NT2/D1 (cell line): ENCODE data around the gene TEX28.

ENCODE experiments used
- SUZ12 ChIP-seq: IDR thresholded peaks from 2 replicates; pipeline ENCODE4 v1.6.1; 2011; ENCODE audit not compliant: insufficient read length, insufficient read depth; ENCODE audit errors: extremely low read depth
- YY1 ChIP-seq: IDR thresholded peaks from 2 replicates; pipeline ENCODE4 v1.6.1; 2011; ENCODE audit not compliant: insufficient read length, insufficient read depth

DNA sequence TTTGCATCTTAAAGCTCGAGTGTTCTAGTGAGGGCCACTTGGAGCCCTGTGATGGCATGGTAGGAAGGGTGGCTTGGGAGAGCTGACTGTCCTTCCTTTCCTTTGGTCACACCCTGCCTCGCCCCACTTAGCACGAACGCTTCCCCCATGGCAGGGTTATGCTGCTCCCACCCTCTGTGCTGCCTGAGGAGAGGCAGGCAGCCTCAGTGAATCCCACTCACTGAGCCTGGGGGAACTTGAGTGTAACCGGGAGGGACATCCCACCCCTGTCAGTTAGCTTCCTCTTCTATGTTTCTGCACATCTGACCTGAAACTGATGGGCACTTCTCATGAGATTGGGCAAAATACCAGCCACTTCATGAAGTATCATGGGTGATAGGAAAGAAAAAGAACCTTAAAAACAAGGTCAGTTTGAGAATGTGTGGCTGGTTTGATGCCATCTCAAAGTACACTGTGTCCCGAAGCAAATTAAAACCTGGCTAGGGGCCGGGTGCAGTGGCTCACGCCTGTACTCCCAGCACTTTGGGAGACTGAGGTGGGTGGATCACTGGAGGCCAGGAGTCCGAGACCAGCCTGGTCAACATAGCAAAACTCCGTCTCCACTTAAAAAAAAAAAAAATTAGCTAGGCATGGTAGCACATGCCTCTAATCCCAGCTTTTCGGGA lies 10.7 kb upstream of the TEX28 start:
- TF ChIP-seq SUZ12, result no peak
- TF ChIP-seq YY1, result no peak
